Heart left ventricle (tissue), 13 donors: ENCODE measurements around the gene TTYH3.

Experiments
- POLR2A ChIP-seq, 2 donors: fragments of 450-650 bp; IDR thresholded peaks; one replicate each; pipeline ENCODE4 v1.6.1; 2017; ENCODE audit warnings: antibody characterized with exemption in 2 of 2, mild to moderate bottlenecking in 2 of 2, moderate library complexity in 2 of 2
- TF ChIP-seq, protein P1 (sequence below), 12 donors: fragments of 200-600 bp; sonication (generic) in 4 of 12; IDR thresholded peaks; one replicate each; pipeline versions ENCODE4 v1.5.0 to v1.8.0; 2018 to 2022; ENCODE audit warnings: antibody characterized with exemption in 12 of 12, mild to moderate bottlenecking in 5 of 12
- donor health status: ischemic (EF 13 %, LVEDD 7.1; RV severe dilation, severe dysfunction).
- donor health status: DM: no; HTN: yes; CAD: no.
- donor health status: DM: no; HTN: no; CAD: no.
- donor health status: ischemic (EF 25% LVEDD 6.9; RV normal size, moderate dysfunction).
- donor health status: ischemic (EF 25% LVEDD 5.7; RV mildly dilated, moderate dysfunction).
- donor health status: ischemic (EF 35%, LVEDD 5.7; RV mildly dilated, moderate dysfunction).
- donor health status: nonischemic (EF 11% LVEDD 7.7; RV severe dilation, severe dysfunction).
- donor health status: DM: yes; HTN: yes; CAD: no.
- donor health status: PGD.
- donor health status: ischemic (EF 29% LVEDD 5.4; RV normal size, mild dysfunction).
- donor health status: nonischemic (EF 23%, LVEDD 6.1; RV moderate dilation, normal function).

DNA sequence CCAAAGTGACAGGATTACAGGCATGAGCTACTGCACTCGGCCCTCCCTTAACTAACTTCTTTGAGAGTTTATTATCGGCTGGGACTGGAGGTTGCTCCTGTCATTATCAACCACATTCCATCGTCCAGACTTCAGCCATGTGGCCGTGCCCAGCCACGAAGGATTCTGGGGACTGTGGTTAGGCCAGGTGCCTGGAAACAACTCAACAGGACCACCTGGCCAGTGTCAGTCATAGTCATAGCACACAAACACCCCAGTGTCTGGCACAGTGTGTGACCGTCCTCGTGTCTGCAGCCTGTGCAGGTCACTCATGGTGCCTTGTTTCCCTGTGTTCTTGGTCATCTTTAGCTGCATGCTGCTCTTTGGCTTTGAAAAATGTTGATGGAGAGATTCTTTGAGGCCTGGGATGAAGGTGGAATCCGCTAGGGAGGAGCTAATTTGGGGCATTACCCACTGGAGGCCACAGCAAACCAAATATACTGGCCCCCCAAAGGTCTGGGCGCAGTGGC, 43.5 kb downstream of the TTYH3 start:
- TF ChIP-seq, protein P1, sequence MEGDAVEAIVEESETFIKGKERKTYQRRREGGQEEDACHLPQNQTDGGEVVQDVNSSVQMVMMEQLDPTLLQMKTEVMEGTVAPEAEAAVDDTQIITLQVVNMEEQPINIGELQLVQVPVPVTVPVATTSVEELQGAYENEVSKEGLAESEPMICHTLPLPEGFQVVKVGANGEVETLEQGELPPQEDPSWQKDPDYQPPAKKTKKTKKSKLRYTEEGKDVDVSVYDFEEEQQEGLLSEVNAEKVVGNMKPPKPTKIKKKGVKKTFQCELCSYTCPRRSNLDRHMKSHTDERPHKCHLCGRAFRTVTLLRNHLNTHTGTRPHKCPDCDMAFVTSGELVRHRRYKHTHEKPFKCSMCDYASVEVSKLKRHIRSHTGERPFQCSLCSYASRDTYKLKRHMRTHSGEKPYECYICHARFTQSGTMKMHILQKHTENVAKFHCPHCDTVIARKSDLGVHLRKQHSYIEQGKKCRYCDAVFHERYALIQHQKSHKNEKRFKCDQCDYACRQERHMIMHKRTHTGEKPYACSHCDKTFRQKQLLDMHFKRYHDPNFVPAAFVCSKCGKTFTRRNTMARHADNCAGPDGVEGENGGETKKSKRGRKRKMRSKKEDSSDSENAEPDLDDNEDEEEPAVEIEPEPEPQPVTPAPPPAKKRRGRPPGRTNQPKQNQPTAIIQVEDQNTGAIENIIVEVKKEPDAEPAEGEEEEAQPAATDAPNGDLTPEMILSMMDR (IDR thresholded peaks at IDR 0.05), result no peak
- no peak for TF ChIP-seq POLR2A (IDR thresholded peaks at IDR 0.05)
